ENCODE data around the gene DBN1.

- TF ChIP-seq CTCF (optimal IDR thresholded peaks at IDR 0.05 in 1 of 3, IDR thresholded peaks at IDR 0.05 in 1 of 3, conservative IDR thresholded peaks at IDR 0.05 in 1 of 3; ENCODE audit: extremely low read depth in 1 of 3, insufficient read depth in 2 of 3, low read length in 3 of 3) (no peak), EZH2 (IDR thresholded peaks at IDR 0.05; ENCODE audit: low read length) (no peak)
Measured at GRCh38 chr5:177445917-177446199, 27.6 kb downstream of the DBN1 start.
